WTC11 (cell line): ENCODE data around the gene CDH22. TPM values are rescaled to one million over a fixed set of nuclear protein-coding genes. Genes with fewer than 3 reads are reported as not detected.
A peak's percentile ranks its signal among the peaks of the same experiment; 100 is the strongest.

Experiments used
- ATAC-seq: fragments of 200-7000 bp; cut with Tn5 transposase; 2 replicates; pipeline ENCODE4 v1.10.0; 2021; ENCODE audit warnings: mild to moderate bottlenecking, moderate library complexity
- CTCF ChIA-PET: fragments of 300-600 bp; sonication (Branson Sonifier 250); formaldehyde crosslinking; loops from one replicate; lab custom pipeline; 2021; ENCODE audit warnings: antibody characterized with exemption; lab: Charles Lee
- POLR2A ChIA-PET: fragments of 350-600 bp; sonication (Branson Sonifier 250); formaldehyde crosslinking; loops from one replicate; lab custom pipeline; 2021; ENCODE audit warnings: antibody characterized with exemption; lab: Charles Lee
- DNase-seq: peaks from one replicate; pipeline ENCODE4 v3.0.0; 2021; ENCODE audit warnings: low spot score
- H3K27ac Mint-ChIP-seq: 2 replicates; pipeline ENCODE4 v1.8.0; 2021; ENCODE audit warnings: mixed read lengths
- H3K27me3 Mint-ChIP-seq: 2 replicates; pipeline ENCODE4 v1.8.0; 2021; ENCODE audit warnings: low read depth, mild to moderate bottlenecking, moderate library complexity, mixed read lengths
- H3K36me3 Mint-ChIP-seq: 2 replicates; pipeline ENCODE4 v1.8.0; 2021; ENCODE audit warnings: mixed read lengths
- H3K4me1 Mint-ChIP-seq: 2 replicates; pipeline ENCODE4 v1.8.0; 2022; ENCODE audit warnings: mixed read lengths
- H3K4me3 Mint-ChIP-seq: 2 replicates; pipeline ENCODE4 v1.8.0; 2021; ENCODE audit warnings: mild to moderate bottlenecking, moderate library complexity, mixed read lengths
- H3K9me3 Mint-ChIP-seq: 2 replicates; pipeline ENCODE4 v1.8.0; 2021; ENCODE audit warnings: mixed read lengths
- ATF6 ChIP-seq: sonication (generic); formaldehyde crosslinking; IDR thresholded peaks from 2 replicates; pipeline ENCODE4 v1.8.1; 2023; ENCODE audit warnings: mild to moderate bottlenecking, missing genetic modification reagents
- CBFB ChIP-seq: sonication (generic); formaldehyde crosslinking; IDR thresholded peaks from 2 replicates; pipeline ENCODE4 v1.8.1; 2022; ENCODE audit warnings: mild to moderate bottlenecking, low read depth, missing genetic modification reagents
- E2F1 ChIP-seq: sonication (generic); formaldehyde crosslinking; IDR thresholded peaks from 2 replicates; pipeline ENCODE4 v1.8.0; 2022; ENCODE audit warnings: mild to moderate bottlenecking, missing genetic modification reagents
- HMGA2 ChIP-seq: fragments of 250-450 bp; sonication (Bioruptor Pico); IDR thresholded peaks from 2 replicates; pipeline ENCODE4 v1.4.0; 2021; ENCODE audit warnings: mild to moderate bottlenecking, moderate library complexity
- NFATC4 ChIP-seq: fragments of 250-450 bp; sonication (Bioruptor Pico); IDR thresholded peaks from 2 replicates; pipeline ENCODE4 v1.9.0; 2021; ENCODE audit warnings: mild to moderate bottlenecking
- PREB ChIP-seq: sonication (generic); formaldehyde crosslinking; IDR thresholded peaks from 2 replicates; pipeline ENCODE4 v1.8.1; 2022; ENCODE audit warnings: mild to moderate bottlenecking, missing genetic modification reagents, moderate library complexity, borderline replicate concordance
- USF1 ChIP-seq: sonication (generic); formaldehyde crosslinking; IDR thresholded peaks from 2 replicates; pipeline ENCODE4 v1.8.0; 2022; ENCODE audit warnings: mild to moderate bottlenecking, missing genetic modification reagents
- ZBTB43 ChIP-seq: sonication (generic); formaldehyde crosslinking; IDR thresholded peaks from 2 replicates; pipeline ENCODE4 v1.8.1; 2023; ENCODE audit warnings: mild to moderate bottlenecking, missing genetic modification reagents
- ZNF138 ChIP-seq: sonication (generic); formaldehyde crosslinking; conservative IDR thresholded peaks from 2 replicates; pipeline ENCODE4 v1.8.1; 2022; ENCODE audit warnings: mild to moderate bottlenecking, moderate library complexity, missing genetic modification reagents
- ZNF232 ChIP-seq: sonication (generic); formaldehyde crosslinking; IDR thresholded peaks from 2 replicates; pipeline ENCODE4 v1.8.0; 2022; ENCODE audit warnings: mild to moderate bottlenecking, missing genetic modification reagents
- ZNF263 ChIP-seq: sonication (generic); formaldehyde crosslinking; IDR thresholded peaks from 2 replicates; pipeline ENCODE4 v1.8.1; 2022; ENCODE audit warnings: low read depth, mild to moderate bottlenecking, moderate library complexity, missing genetic modification reagents
- ZNF317 ChIP-seq: sonication (generic); formaldehyde crosslinking; IDR thresholded peaks from 2 replicates; pipeline ENCODE4 v1.8.1; 2023; ENCODE audit warnings: low read depth, mild to moderate bottlenecking, moderate library complexity, missing genetic modification reagents, borderline replicate concordance
- ZNF396 ChIP-seq: fragments of 250-450 bp; sonication (Bioruptor Pico); IDR thresholded peaks from 2 replicates; pipeline ENCODE4 v1.8.0; 2021; ENCODE audit warnings: mild to moderate bottlenecking, moderate library complexity, borderline replicate concordance
- ZSCAN18 ChIP-seq: fragments of 250-450 bp; sonication (Bioruptor Pico); IDR thresholded peaks from 2 replicates; pipeline ENCODE4 v2.1.2; 2022; ENCODE audit warnings: mild to moderate bottlenecking, moderate library complexity
- total RNA-seq: library from RNA; stranded (reverse); gene quantifications from 3 replicates; pipeline ENCODE4 v1.2.3, GENCODE V29; 2021

The CDH22 gene
- total RNA-seq, 1 experiment from 2014 or later, result 0.13 TPM

GRCh38 chr20:46206992-46207549 is 101.2 kb downstream of the CDH22 start:
- Mint-ChIP-seq H3K36me3 (no peaks in the 10 kb centered on the region), H3K9me3 (no peaks in the 10 kb centered on the region), H3K4me3 (no peak overlapping the region), H3K4me1 (peaks cover 22% of the 10 kb centered on the region), H3K27me3 (no peaks in the 10 kb centered on the region; the same call in 1 of the 2 replicates), H3K27ac (no peak overlapping the region)
- ATAC-seq (no peak), DNase-seq (no peak)
- TF ChIP-seq ZNF263 (CRISPR knock-in tag) (0 out of 2 replicates have a peak, but pooled peaks have one; percentile 18), ZBTB43 (no peak)
- CTCF ChIA-PET, result interaction anchor here (0.8 to 1.5 kb wide), 4 partner anchors 13 to 205 kb away, joined by 3 to 4 read pairs (median 3); no protein-coding TSS in a partner anchor
- POLR2A ChIA-PET, result no interaction called here

GRCh38 chr20:46206025-46206424 is 102.3 kb downstream of the CDH22 start:
- H3K27me3 Mint-ChIP-seq, result no peaks in the 10 kb centered on the region; the same call in 1 of the 2 replicates
- H3K27ac Mint-ChIP-seq, result no peak overlapping the region
- H3K4me3 Mint-ChIP-seq, result no peak overlapping the region
- H3K9me3 Mint-ChIP-seq, result no peaks in the 10 kb centered on the region
- TF ChIP-seq USF1 (CRISPR knock-in tag) (no peak), ZSCAN18 (CRISPR knock-in tag) (no peak), ZNF138 (CRISPR knock-in tag) (no peak), CBFB (CRISPR knock-in tag) (no peak), ATF6 (CRISPR knock-in tag) (no peak), ZNF396 (no peak), HMGA2 (CRISPR knock-in tag) (no peak), E2F1 (CRISPR knock-in tag) (no peak), NFATC4 (CRISPR knock-in tag) (no peak), PREB (CRISPR knock-in tag) (no peak), ZNF317 (CRISPR knock-in tag) (no peak), ZNF232 (CRISPR knock-in tag) (no peak)
- TF ChIP-seq, all 79 proteins: peak for 0
- H3K36me3 Mint-ChIP-seq, result no peaks in the 10 kb centered on the region
- no peak for ATAC-seq
- ChIA-PET POLR2A (no interaction called here), CTCF (interaction anchor here (0.8 to 1.5 kb wide), 4 partner anchors 32 to 194 kb away, joined by 3 to 4 read pairs (median 4); no protein-coding TSS in a partner anchor)
- H3K4me1 Mint-ChIP-seq, result peaks cover 24% of the 10 kb centered on the region
- no peak for DNase-seq
